ENCODE data around the gene FHIP2A.
A peak's percentile ranks its signal among the peaks of the same experiment; 100 is the strongest.
"Not testable (repeated sequence)": the region's sequence is repeated elsewhere in the genome, so short reads cannot be mapped to it uniquely, and the experiment has no call there.

Gene FHIP2A

GRCh38 chr10:114821915-114822443 is 399 bp downstream of the FHIP2A start:
- no peak for DNase-seq

GRCh38 chr10:114822444-114823076 is 980 bp downstream of the FHIP2A start:
- peak; percentile 12 to 13 for DNase-seq

- no peak for DNase-seq
Observed at GRCh38 chr10:114823077-114823463, 1.5 kb downstream of the FHIP2A start.

- DNase-seq: no peak
Observed at GRCh38 chr10:114824391-114824790, 2.8 kb downstream of the FHIP2A start.

- DNase-seq: no peak
Observed at GRCh38 chr10:114825513-114826253, 4.1 kb downstream of the FHIP2A start.

- DNase-seq: no peak
Observed at GRCh38 chr10:114829160-114829909, 7.8 kb downstream of the FHIP2A start.

- no peak for DNase-seq
Observed at GRCh38 chr10:114831186-114831867, 9.7 kb downstream of the FHIP2A start.

GRCh38 chr10:114837690-114838089 is 16.1 kb downstream of the FHIP2A start:
- no peak for DNase-seq

GRCh38 chr10:114839901-114840300 is 18.3 kb downstream of the FHIP2A start:
- DNase-seq: no peak

- no peak for DNase-seq
Observed at GRCh38 chr10:114845978-114846693, 24.6 kb downstream of the FHIP2A start.

- not testable (repeated sequence) for DNase-seq
Observed at GRCh38 chr10:114847517-114847916, 25.9 kb downstream of the FHIP2A start.

GRCh38 chr10:114849674-114850073 is 28.1 kb downstream of the FHIP2A start:
- no peak for DNase-seq

- DNase-seq: no peak
Observed at GRCh38 chr10:114850126-114850525, 28.5 kb downstream of the FHIP2A start.

- DNase-seq: no peak
Observed at GRCh38 chr10:114851336-114851735, 29.8 kb downstream of the FHIP2A start.

- DNase-seq: no peak
Observed at GRCh38 chr10:114852197-114852596, 30.6 kb downstream of the FHIP2A start.

- DNase-seq: no peak
Observed at GRCh38 chr10:114854906-114855305, 33.3 kb downstream of the FHIP2A start.

GRCh38 chr10:114855776-114856543 is 34.4 kb downstream of the FHIP2A start:
- no peak for DNase-seq

- DNase-seq: no peak
Observed at GRCh38 chr10:114856544-114857287, 35.1 kb downstream of the FHIP2A start.

- not testable (repeated sequence) for DNase-seq
Observed at GRCh38 chr10:114857288-114857565, 35.6 kb downstream of the FHIP2A start.

GRCh38 chr10:114857922-114858629 is 36.5 kb downstream of the FHIP2A start:
- no peak for DNase-seq

Data from activated CD4-positive, alpha-beta T cell treated with anti-CD3 and anti-CD28 coated beads for 4 hours (primary cell).